ENCODE measurements around the gene PRRT3. TPM values are rescaled to one million over a fixed set of nuclear protein-coding genes. Genes with fewer than 3 reads are reported as not detected.

PRRT3 gene
- total and polyA plus RNA-seq, 9 of the 15 experiments (the other 6 are each of a cell fraction or from before 2014, with no cell fraction given): 0.06 to 1.9 (median 1.2) TPM

- TF ChIP-seq VEZF1 (CRISPR knock-in tag; IDR thresholded peaks at IDR 0.05) (no peak), AFF4 (CRISPR knock-in tag; IDR thresholded peaks at IDR 0.05) (no peak), FOXK2 (conservative IDR thresholded peaks at IDR 0.05 in 1 of 2, IDR thresholded peaks at IDR 0.05 in 1 of 2; ENCODE audit: low read depth in 2 of 2) (no peak), ZNF324 (CRISPR knock-in tag; IDR thresholded peaks at IDR 0.05) (no peak), PTRF (tag; IDR thresholded peaks at IDR 0.05) (no peak), FOXP1 (CRISPR knock-in tag; IDR thresholded peaks at IDR 0.05) (no peak), CREBBP (IDR thresholded peaks at IDR 0.05; ENCODE audit: low read depth, low read length) (no peak), TFAM (CRISPR knock-in tag; conservative IDR thresholded peaks at IDR 0.05) (no peak), HNRNPL (IDR thresholded peaks at IDR 0.05; ENCODE audit: low read depth, low read length) (no peak), HNRNPH1 (optimal IDR thresholded peaks at IDR 0.05; ENCODE audit: low read depth, low read length) (no peak), TRIM28 (IDR thresholded peaks at IDR 0.05) (peak; percentile 81), E2F4 (CRISPR knock-in tag; IDR thresholded peaks at IDR 0.05; ENCODE audit: low read depth) (peak; percentile 28; the same call in 1 of the 2 replicates), MBD1 (CRISPR knock-in tag; IDR thresholded peaks at IDR 0.05) (no peak), ARID3B (CRISPR knock-in tag; IDR thresholded peaks at IDR 0.05; ENCODE audit: borderline replicate concordance) (no peak), GATA2 (CRISPR knock-in tag; IDR thresholded peaks at IDR 0.05) (no peak), ZNF707 (CRISPR knock-in tag; conservative IDR thresholded peaks at IDR 0.05) (peak; percentile 97), MAX (CRISPR knock-in tag; IDR thresholded peaks at IDR 0.05) (no peak), PHF21A (IDR thresholded peaks at IDR 0.05; ENCODE audit: borderline replicate concordance, low read depth) (no peak)
These were observed 21.3 kb downstream of the PRRT3 start (continued) for GRCh38 chr3:9930804-9931418.

All from K562 (cell line).